Measurements from ENCODE around the gene B3GNT2. TPM values are rescaled to one million over a fixed set of nuclear protein-coding genes. Genes with fewer than 3 reads are reported as not detected.
"Not testable (repeated sequence)": the region's sequence is repeated elsewhere in the genome, so short reads cannot be mapped to it uniquely, and the experiment has no call there.

B3GNT2 gene, protein sequence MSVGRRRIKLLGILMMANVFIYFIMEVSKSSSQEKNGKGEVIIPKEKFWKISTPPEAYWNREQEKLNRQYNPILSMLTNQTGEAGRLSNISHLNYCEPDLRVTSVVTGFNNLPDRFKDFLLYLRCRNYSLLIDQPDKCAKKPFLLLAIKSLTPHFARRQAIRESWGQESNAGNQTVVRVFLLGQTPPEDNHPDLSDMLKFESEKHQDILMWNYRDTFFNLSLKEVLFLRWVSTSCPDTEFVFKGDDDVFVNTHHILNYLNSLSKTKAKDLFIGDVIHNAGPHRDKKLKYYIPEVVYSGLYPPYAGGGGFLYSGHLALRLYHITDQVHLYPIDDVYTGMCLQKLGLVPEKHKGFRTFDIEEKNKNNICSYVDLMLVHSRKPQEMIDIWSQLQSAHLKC
- polyA plus RNA-seq (ENCODE audit: insufficient read length), result 7.9 TPM

DNA sequence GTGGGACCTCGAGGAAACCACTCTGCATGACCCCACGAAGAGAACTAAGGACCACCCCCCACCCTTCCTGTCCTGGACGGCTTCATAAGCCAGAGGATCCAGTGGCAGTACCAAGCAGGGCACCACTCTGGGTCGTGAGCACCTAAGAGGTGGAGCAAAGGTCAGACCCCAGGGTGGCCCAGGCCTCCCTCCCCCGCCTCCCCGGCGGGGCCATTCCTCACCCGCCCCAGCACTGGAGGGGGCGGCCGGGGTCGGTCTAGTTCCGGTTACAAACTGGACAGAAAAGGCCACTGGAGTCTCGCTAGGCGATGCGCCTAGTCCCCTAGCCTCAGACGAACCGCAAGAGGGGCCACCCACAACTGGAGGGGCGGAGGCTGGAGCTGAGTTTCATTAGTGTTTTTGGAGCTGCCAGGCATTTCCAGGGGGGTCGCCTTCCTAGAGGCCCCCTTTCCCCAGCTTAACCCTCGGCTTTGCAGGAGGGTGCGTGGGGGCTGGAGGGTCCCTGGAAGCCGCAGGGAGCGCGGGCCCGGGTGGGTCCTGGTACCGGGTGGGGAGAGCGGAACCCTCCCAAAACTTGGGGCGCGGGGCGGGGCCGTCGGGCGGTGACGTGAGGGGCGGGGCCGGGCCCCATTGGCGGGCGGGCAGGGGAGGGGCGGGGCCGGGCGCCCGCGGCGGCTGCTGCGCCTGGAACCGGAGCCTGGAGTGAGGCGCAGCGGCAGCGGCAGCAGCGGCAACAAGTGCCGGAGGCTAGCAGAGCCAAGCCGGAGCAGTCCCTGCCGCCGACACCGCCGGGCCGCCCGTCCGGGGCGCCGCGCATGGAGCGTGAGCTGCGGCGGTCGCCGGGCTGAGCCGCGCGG is at the start of gene B3GNT2:
B3GNT2 (plus strand) TSS at position 695 of the 857 bp plus-strand sequence. CDS start 26,106 bp downstream, outside the sequence.
- DNase-seq, result peak; percentile 79

DNA sequence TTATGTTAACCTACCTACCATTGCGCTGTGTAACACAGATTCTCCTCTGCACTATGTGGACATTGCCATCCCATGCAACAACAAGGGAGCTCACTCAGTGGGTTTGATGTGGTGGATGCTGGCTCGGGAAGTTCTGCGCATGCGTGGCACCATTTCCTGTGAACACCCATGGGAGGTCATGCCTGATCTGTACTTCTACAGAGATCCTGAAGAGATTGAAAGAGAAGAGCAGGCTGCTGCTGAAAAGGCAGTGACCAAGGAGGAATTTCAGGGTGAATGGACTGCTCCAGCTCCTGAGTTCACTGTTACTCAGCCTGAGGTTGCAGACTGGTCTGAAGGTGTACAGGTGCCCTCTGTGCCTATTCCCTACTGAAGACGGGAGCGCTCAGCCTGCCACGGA is 49.1 kb upstream of the B3GNT2 start:
- not testable (repeated sequence) for DNase-seq

DNA sequence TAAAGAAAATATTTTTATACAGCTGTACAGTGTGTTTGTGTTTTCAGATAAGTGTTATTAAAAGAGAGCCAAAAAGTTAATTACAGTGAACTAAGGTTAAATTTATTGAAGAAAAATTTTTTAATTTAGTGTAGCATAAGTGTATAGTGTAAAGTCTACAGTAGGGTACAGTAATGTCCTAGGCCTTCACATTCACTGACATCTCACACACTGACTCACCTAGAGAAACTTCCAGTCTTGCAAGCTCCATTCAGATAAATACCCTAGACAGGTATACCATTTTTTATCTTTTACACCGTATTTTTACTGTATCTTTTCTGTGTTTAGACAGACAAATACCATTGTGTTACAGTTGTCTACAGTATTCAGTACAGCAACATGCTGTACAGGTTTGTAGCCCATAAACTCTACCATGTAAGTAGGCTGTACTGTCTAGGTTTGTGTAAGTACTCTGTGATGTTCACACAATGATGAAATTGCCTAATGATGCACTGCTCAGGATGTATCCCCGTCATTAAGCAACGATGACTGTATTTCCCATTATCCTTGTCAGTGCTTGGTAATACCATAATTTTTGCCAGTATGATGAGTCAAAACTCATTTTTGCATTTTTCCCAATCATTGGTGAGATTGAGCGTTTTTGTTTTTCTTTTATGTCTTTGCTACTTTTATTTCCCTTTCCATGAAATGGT is 48.2 kb upstream of the B3GNT2 start:
- no peak for DNase-seq

DNA sequence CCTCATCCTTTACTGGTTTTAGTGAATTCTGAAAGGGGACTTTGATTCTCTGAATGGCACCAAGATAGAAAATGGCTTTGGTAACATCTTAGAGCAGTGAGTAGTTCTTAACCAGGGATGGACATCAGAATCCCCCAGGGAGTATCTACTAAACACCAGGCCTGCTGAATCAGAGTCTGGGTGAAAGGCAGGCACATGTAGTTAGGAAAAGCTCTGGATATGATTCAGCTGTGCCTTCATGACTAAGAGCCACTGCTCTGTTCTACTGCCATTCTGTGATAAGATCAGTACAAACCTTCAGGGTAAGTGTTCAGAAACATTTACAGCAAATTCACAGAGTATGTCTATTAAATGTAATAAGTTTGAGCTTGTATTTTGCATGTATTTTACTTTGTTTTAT is 46.2 kb upstream of the B3GNT2 start:
- no peak for DNase-seq

DNA sequence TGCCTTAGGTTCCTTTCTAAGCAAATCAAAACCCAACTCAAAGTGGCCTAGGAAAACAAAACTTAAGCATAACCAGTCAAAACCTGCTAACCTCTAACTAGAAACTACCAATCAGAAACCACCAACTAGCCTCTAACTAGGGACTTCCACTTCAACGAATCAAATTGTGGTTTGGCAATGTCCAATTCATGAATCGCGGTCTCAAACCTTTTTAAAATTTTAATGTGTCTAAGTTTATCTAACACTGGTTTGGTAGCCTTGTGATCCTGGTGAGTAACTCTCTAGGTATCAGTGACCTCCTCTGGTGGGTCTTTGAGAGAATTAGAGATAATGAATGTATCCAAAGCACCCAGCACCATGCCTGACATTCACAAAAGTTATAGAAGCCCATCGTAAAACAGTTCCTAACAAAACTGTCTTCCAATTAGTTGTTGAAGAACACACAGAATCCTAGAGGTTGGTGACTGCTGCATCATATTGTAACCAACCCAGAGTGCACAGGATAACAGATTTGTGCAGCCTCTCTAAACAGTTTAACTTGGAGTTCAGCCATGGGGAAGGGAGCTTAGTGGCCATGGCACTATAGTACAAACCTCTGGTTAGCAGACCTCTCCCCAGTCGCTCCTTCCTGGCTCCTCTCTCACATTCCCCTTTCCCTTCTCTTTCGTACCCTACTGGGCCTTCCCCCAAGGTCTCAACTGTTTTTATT is 45.2 kb upstream of the B3GNT2 start:
- DNase-seq, result no peak

DNA sequence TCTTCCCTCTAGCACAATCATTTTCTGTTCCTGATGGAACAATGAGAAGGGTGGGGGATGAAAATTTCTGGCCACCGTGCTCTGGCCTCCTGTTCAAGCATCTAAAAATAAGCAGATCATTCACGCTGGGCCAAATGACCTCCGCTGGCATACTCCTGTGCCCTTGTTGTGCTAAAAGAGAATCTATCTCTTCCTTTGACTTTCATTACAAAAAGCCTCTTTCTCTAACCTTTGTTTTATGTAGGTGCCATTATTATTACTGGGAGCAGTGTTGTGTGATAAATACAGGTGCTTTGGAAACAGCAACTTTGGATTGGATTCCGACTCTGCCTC is 44.6 kb upstream of the B3GNT2 start:
- no peak for DNase-seq

DNA sequence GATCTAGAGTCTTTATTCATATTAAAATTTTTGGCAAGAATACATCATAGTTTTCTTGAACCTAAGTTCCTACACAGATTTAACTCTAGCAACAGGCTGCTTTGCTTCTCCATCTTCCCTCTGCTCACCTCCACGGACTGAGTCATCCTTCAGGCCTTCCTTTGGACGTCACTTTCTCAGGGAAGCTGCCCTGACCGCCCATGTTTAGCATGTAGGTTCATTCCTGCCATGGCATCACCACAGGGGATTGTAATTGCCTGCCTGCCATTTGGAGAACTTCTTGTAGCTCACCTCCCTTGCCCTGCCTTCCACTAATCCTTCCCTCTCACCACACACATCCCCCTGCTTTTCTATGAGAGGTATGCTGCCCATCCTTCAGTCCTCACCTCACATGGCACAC is 43.9 kb upstream of the B3GNT2 start:
- DNase-seq, result no peak

DNA sequence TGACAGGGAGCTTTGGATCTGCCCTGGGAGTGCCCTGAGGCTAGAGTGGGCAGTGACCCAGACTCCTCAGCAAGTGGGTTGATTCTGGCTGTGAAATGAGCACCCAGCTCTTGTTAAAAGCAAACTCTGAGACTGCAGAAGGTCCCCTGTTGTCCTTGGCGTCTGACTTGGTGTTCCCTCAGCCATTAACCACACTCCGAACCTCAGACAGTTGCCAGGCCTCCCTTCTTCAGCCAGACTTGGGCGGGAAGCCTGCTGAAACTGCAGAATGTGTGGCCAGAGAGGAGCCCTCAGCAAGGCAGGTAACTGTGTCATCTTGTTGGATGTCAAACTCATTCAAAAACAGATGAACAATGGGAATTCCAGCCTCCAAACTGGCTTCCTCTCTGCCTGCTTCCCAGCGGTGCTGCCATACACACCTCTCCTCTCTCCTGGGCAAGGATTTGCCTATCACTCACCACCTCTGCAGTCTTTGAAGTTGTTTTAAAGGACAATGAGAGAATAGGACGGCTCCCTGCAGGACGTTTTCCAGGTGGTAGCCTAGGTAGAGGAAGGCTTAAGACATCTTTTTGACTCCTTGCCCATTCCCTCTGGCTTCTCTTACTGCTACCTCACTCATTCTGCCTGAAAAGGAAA is 38.9 kb upstream of the B3GNT2 start:
- no peak for DNase-seq

DNA sequence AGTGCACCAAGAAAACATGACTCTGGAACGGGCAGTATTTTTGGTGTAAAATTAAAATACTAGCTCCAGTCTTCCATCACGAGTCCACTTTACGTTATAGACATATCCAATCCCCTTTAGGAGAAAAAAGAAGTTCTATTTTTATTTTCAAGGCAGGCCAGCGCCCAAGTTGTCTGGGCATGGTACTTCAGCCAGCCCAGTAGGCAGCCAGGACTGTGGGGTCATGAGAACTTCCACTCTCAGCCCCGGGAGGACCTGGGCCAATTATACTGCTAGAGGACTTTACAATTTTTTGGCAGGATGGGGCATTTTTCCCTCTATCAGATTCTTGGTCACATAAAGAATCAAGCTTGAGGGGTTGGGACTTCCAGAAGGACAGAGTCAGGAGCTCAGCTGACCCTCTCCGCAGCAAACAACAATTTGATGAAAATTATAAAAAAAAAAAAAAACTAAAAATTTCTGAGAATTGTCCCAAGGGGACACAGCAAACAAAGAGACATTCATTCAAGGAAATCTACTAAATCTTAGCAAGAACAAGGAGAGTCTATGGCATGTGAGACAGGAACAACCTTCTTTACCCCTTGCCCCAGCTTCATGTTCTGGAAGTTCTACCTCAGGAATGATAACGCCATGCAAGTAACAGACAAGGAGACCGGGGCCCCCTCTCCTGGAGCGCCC is 37.3 kb upstream of the B3GNT2 start:
- no peak for DNase-seq

DNA sequence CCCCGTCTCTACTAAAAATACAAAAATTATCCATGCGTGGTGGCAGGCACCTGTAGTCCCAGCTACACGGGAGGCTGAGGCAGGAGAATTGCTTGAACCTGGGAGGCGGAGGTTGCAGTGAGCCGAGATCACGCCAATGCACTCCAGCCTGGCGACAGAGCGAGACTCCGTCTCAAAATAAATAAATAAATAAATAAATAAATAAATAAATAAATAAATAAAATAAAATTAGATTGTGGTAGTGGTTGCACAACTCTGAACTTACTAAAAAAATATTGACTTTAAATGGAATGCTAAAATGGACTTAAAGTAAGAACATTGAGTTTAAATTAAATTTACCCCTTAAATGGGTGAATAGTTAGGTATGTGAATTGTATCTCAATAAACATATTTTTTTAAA is 35.2 kb upstream of the B3GNT2 start:
- not testable (repeated sequence) for DNase-seq

DNA sequence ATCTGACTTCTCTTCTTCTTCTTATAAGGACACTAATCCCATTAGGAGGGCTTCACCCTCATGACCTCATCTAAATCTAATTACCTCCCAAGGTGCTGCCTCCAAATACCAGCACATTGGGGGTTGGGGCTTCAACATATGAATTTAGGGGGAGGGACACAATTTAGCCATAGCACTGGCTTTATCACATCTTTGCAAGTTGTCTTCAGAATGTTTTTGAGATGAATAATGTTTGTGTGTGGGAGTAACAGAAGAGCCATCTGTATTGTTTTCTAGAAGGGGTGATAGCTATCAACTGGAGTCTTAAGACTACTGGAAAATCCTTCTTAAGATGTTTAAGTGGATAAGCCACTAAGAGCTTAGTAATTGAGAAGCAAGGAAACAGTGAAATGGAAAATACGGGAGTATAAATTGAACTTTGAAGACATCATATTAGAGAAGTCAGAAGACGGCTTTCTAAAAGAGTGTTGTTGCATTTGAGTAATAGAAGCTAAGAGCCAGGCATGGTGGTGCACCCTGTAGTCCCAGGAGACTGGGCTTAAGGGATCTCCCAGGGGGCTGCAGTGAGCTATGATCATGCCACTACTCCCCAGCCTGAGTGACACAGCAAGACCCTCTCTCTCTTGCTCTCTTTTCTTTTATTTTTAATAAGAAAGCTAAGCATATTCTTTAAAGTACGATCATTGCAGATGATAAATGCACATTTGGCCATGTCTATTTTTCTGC is 32.6 kb upstream of the B3GNT2 start:
- no peak for DNase-seq

DNA sequence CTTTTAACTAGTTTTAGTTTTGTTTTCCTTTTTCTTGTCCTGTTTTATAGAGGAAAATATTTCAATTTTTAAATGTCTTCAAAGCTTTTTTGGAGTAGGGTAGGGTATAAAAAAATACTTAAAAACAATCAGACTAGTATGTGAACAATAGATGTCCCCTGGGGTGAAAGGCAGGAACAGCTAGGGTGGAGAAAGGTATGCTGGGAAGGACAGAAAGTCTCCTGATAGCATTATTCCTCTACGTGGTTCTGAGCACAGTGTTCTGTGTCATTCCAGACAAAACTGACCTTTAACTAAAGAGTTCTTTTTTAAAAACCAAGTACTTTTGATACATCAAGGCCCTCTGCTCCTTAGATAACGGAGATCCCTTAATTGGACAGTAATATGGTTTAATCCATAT is 32.1 kb upstream of the B3GNT2 start:
- no peak for DNase-seq

DNA sequence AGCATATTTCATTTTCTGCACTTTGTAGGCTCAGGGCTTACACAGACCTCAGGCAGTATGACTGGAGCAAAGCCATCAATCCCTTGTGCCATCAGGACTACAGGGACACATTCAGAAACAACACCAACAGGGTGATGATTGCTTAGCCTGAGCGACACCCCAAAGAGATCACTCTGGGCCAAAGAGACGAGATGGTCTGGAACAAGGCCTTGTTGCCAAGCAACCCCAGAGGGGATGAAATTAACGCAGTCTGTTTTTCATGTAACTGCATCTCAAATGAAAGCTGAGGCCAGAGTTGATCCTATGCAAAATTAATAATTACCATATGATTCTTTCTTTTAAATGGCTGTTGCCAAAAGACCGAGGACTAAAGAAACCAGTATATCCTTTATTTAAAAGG is 20.2 kb upstream of the B3GNT2 start:
- DNase-seq, result no peak

DNA sequence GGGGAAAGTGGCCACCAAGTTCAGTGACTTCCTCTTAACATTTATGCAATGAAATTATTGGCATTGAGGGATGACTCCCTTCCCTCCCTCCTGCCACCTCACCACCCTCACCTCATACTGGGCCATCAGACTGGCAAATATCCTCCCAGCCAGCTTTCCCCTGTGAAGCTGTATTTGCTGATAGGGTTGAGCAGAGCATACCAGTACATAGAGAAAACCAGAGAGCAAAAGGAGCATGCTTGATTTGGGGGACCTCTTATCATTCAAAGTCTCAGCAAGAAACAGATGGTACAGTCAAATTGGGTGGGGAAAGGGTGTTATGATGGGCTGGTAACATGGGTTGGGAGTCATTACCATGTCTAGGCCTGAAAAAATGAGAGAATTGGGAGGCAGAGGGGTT is 19.1 kb upstream of the B3GNT2 start:
- no peak for DNase-seq

DNA sequence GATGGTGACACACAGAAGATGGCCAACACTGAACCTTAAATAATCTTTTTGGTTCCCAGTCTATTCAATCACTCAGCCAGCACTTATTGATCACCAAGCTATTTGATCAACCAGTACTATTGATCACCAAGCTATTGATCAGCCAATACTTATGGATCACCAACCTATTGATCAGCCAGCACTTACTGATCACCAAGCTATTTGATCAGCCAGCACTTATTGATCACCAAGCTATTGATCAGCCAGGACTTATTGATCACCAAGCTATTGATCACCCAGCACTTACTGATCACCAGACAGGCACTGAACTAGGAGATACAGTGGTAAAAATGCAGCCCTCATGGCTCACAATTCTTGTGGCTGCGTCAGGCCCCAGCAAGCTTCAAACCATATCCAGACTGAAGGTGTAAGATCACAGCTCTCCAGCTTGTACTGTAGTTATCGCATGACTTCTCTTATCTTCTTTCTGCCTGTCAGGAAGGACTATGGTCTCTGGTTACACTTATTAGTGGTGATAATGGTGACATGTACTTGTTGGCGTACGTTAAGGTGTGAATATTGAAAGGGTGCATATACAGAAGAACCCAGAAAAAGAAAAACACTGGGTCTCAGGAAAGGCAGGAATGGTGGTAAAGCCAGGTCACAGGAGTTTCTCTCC is 18.4 kb upstream of the B3GNT2 start:
- DNase-seq, result no peak

DNA sequence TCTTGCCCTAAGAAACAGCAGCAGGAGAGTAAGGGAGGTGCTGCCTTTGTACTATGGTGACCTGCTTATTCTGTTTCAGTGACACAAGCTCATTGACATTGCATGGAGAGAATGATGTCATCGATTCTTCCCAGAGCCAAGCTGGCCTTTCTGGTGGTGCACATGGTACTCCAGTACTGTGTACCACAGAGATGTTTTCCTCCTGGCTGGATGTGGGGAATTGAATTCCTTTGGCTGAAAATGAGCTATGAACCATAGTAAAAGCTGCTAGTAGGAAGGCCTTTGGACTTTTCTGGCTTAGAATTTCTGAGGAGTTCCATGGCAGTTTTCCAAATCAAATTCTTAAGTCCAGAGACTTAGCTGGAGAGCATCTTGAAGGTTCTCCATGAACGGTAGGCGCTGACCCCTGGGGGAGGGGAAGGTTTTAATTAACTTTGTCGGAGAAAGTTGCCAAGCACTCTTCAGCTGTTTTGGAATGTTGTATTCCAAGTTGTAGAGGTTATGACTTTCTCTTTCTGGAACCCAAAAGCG is 17.1 kb upstream of the B3GNT2 start:
- DNase-seq, result peak; percentile 71

DNA sequence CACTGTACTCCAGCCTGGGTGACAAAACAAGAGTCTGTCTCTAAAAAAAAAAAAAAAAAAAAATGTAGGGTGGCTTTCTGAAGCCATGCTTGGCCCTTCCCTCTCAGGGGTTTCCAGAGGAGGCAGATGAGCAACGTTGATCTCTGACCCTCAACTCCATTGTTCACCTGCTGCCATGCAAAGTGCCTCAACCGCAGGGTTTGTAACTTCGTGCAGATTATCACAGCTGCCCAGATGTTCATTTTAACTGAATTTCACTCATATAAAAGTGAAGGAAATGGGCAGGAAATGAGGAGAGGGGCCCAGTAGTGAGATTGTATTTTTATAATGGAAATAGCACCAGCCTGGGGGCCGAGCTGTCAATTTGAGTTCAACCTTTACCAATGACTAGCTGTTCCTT is 14.9 kb upstream of the B3GNT2 start:
- DNase-seq, result no peak

DNA sequence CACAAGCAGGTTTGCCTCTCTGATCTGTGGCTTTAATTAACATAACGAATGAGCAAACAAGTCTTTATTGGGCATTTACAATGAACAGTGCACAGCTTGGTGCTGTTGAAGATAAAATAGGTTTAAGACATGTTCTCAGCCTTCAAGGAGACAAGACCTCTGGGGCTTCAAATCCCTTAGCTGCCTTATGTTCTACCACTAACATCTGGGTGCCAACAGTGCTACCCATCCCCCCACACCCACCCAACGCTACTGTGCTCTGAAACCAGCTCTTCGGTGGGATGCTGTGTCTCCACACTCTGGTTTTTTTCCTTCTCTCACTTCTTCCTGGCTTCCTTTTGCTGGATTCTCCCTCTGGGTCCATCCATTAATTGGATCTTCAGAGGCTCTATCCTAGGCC is 14.1 kb upstream of the B3GNT2 start:
- no peak for DNase-seq

DNA sequence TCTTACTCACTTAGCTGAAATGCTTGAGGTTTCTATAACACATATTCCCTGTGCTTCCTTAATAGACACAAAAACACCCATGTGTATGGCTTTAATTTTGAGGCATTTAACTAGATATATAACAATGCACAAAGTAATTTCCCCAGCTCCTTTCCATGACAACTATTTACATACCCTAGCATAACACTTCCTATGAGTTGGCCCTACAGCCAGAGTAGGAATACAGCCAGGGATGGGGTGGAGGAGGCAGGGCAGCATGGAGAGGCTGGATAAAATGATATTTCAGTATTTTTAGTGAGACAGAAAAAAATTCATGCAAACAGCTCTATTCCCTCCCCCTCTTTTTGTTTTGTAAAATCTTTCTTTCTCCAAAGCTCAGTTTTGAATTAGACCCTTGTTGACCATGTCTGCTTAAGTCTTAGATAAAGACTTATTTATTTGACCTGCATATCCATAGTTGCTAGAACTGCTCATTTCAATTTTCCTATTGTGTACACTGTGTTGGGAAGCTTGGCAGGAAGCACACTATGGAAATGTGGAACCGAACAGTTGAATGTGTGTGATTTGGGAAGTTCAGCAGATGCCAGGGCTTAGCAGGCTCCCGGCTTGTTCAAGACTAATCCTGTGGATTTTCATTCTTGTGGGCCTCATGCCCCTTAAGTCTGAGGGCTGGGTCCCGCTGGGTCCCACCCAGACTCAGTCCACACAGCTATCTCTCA is 11.2 kb upstream of the B3GNT2 start:
- DNase-seq, result no peak
